GM18519 (cell line): ENCODE data around the gene DYRK1A.

Source experiments
- ATAC-seq: cut with Tn5 transposase; IDR thresholded peaks from one replicate; pipeline ENCODE4 v1.9.1; 2021; ENCODE audit warnings: mild to moderate bottlenecking, moderate library complexity; ENCODE audit not compliant: unreplicated experiment, low FRiP score

The DYRK1A gene

GRCh38 chr21:37443683-37444082 is 77.1 kb downstream of the DYRK1A start:
- no peak for ATAC-seq

- no peak for ATAC-seq
These were observed 78.7 kb downstream of the DYRK1A start for GRCh38 chr21:37445228-37445627.

GRCh38 chr21:37446552-37446951 is 80.0 kb downstream of the DYRK1A start:
- no peak for ATAC-seq

GRCh38 chr21:37447288-37447936 is 80.8 kb downstream of the DYRK1A start:
- no peak for ATAC-seq

GRCh38 chr21:37449302-37449937 is 82.8 kb downstream of the DYRK1A start:
- no peak for ATAC-seq

- ATAC-seq: no peak
These were observed 83.9 kb downstream of the DYRK1A start for GRCh38 chr21:37450445-37450941.

- ATAC-seq: no peak
These were observed 84.9 kb downstream of the DYRK1A start for GRCh38 chr21:37451446-37451845.

- ATAC-seq: no peak
These were observed 85.7 kb downstream of the DYRK1A start for GRCh38 chr21:37452227-37452626.

- ATAC-seq: no peak
These were observed 86.8 kb downstream of the DYRK1A start for GRCh38 chr21:37453350-37453749.

GRCh38 chr21:37454869-37455503 is 88.4 kb downstream of the DYRK1A start:
- ATAC-seq: no peak

- no peak for ATAC-seq
These were observed 88.9 kb downstream of the DYRK1A start for GRCh38 chr21:37455504-37455911.

- ATAC-seq: no peak
These were observed 92.2 kb downstream of the DYRK1A start for GRCh38 chr21:37458669-37459276.

GRCh38 chr21:37459575-37459974 is 93.0 kb downstream of the DYRK1A start:
- no peak for ATAC-seq

GRCh38 chr21:37460196-37460595 is 93.6 kb downstream of the DYRK1A start:
- no peak for ATAC-seq

GRCh38 chr21:37461479-37461878 is 94.9 kb downstream of the DYRK1A start:
- no peak for ATAC-seq

GRCh38 chr21:37462087-37462861 is 95.7 kb downstream of the DYRK1A start:
- no peak for ATAC-seq

GRCh38 chr21:37463083-37463801 is 96.7 kb downstream of the DYRK1A start:
- no peak for ATAC-seq

- ATAC-seq: no peak
These were observed 100.5 kb downstream of the DYRK1A start for GRCh38 chr21:37467082-37467481.

GRCh38 chr21:37468909-37469308 is 102.3 kb downstream of the DYRK1A start:
- ATAC-seq: no peak

GRCh38 chr21:37469441-37469840 is 102.9 kb downstream of the DYRK1A start:
- ATAC-seq: no peak
